Measurements from ENCODE around the gene TOMM20.

DNA sequence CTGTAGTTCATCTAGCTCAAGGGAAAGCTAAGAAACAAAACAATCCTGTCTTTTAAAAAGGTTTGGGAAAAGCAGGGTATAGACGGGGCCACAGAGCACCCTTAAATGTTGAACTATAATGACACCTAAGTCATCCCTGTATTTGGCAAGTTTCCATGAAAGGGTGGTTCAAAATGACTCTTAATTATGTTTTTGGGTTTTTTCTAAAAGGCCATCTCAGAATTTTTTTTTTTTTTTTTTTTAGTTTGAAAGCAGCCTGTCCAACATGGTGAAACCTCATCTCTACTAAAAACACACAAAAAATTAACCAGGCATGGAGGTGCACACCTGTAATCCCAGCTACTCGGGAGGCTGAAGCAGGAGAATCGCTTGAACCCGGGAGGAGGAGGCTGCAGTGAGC is 22.2 kb downstream of the TOMM20 start:
- TF ChIP-seq POLR2AphosphoS5 (IDR thresholded peaks at IDR 0.05; ENCODE audit: low read depth, low read length), result no peak; the same call in 1 of the 2 replicates
- TF ChIP-seq SIN3A (IDR thresholded peaks at IDR 0.05; ENCODE audit: borderline replicate concordance, insufficient read depth, low read length), result no peak
- TF ChIP-seq, protein P1, sequence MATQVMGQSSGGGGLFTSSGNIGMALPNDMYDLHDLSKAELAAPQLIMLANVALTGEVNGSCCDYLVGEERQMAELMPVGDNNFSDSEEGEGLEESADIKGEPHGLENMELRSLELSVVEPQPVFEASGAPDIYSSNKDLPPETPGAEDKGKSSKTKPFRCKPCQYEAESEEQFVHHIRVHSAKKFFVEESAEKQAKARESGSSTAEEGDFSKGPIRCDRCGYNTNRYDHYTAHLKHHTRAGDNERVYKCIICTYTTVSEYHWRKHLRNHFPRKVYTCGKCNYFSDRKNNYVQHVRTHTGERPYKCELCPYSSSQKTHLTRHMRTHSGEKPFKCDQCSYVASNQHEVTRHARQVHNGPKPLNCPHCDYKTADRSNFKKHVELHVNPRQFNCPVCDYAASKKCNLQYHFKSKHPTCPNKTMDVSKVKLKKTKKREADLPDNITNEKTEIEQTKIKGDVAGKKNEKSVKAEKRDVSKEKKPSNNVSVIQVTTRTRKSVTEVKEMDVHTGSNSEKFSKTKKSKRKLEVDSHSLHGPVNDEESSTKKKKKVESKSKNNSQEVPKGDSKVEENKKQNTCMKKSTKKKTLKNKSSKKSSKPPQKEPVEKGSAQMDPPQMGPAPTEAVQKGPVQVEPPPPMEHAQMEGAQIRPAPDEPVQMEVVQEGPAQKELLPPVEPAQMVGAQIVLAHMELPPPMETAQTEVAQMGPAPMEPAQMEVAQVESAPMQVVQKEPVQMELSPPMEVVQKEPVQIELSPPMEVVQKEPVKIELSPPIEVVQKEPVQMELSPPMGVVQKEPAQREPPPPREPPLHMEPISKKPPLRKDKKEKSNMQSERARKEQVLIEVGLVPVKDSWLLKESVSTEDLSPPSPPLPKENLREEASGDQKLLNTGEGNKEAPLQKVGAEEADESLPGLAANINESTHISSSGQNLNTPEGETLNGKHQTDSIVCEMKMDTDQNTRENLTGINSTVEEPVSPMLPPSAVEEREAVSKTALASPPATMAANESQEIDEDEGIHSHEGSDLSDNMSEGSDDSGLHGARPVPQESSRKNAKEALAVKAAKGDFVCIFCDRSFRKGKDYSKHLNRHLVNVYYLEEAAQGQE (IDR thresholded peaks at IDR 0.05; ENCODE audit: insufficient read depth in 1 of 2, low read depth in 2 of 2, low read length in 2 of 2), result no peak
